Heart right ventricle (tissue), 16 donors: ENCODE results near the gene MTG2. TPM values are rescaled to one million over a fixed set of nuclear protein-coding genes. Genes with fewer than 3 reads are reported as not detected.

ENCODE experiments used
- ATAC-seq, 8 donors: fragments of 200-7000 bp; cut with Tn5 transposase; one replicate each; pipeline ENCODE4 v1.9.1; 2020; ENCODE audit warnings: mild to moderate bottlenecking in 8 of 8, moderate library complexity in 8 of 8, moderate number of reproducible peaks in 1 of 8
- DNase-seq, 2 donors: peaks; one replicate each; pipeline ENCODE4 v3.0.0-alpha.2; 2020
- H3K27ac ChIP-seq, 10 donors: fragments of 200-600 bp; sonication (generic) in 2 of 10; one replicate each; pipeline versions ENCODE4 v1.5.0 to v1.8.0; 2020 to 2022; ENCODE audit warnings: mild to moderate bottlenecking in 3 of 10
- H3K27me3 ChIP-seq, 7 donors: fragments of 200-600 bp; one replicate each; pipeline ENCODE4 v1.8.0; 2021 to 2022; ENCODE audit warnings: mild to moderate bottlenecking in 2 of 7
- H3K36me3 ChIP-seq, 9 donors: fragments of 200-600 bp; sonication (generic) in 1 of 9; one replicate each; pipeline versions ENCODE4 v1.5.0 to v1.8.0; 2020 to 2022; ENCODE audit warnings: mild to moderate bottlenecking in 2 of 9
- H3K4me1 ChIP-seq, 9 donors: fragments of 200-600 bp; sonication (generic) in 1 of 9; one replicate each; pipeline versions ENCODE4 v1.5.0 to v1.8.0; 2020 to 2022; ENCODE audit warnings: mild to moderate bottlenecking in 4 of 9
- H3K4me3 ChIP-seq, 10 donors: fragments of 200-600 bp; sonication (generic) in 2 of 10; one replicate each; pipeline versions ENCODE4 v1.5.0 to v1.8.0; 2020 to 2022; ENCODE audit warnings: mild to moderate bottlenecking in 7 of 10, moderate library complexity in 2 of 10
- H3K9me3 ChIP-seq, 11 donors: fragments of 200-600 bp in 10 of 11; sonication (generic) in 2 of 11; one replicate each; pipeline versions ENCODE4 v1.5.0 to v1.8.0; 2013 to 2022; ENCODE audit warnings: mild to moderate bottlenecking in 2 of 11, control low read depth in 1 of 11, moderate library complexity in 1 of 11
- WGBS, 2 donors: extraction: QIAGEN DNeasy Blood & Tissue Kit; methylation state at CpG; one replicate each; pipeline ENCODE4 v1.1.7; 2013; ENCODE audit warnings: inconsistent platforms in 1 of 2; 5-methylcytosine and 5-hydroxymethylcytosine counted together
- intact Hi-C, 10 donors: fragments of 100-400 bp; cut with DNase I; formaldehyde crosslinking; loops; one replicate each; pipeline versions ENCODE4 v1.11.1 to v1.14.2; 2022
- polyA plus RNA-seq, 2 donors: library from polyadenylated mRNA; stranded (reverse); fragments of 200-250 nt; gene quantifications; one replicate each; pipeline ENCODE4 v1.2.3, GENCODE V29; 2013
- total RNA-seq, 10 donors: library from RNA; stranded (reverse); fragmentation: NEBNext Ultra II Directional in 3 of 10; extraction: Animal tissue kit (Norgen Biotek cat#: 25700) in 3 of 10; gene quantifications; one replicate each; pipeline versions ENCODE4 v1.2.1 to v1.2.4, GENCODE V29; 2021 to 2023
- TF ChIP-seq, protein P1 (sequence below), 9 donors: fragments of 200-600 bp; sonication (generic) in 2 of 9; IDR thresholded peaks; one replicate each; pipeline versions ENCODE4 v1.5.0 to v1.8.0; 2021 to 2022; ENCODE audit warnings: antibody characterized with exemption in 9 of 9, mild to moderate bottlenecking in 5 of 9, moderate library complexity in 1 of 9
- donor health status: Arrhythmogenic right ventricular cardiomyopathy.
- donor health status: ischemic (EF 13 %, LVEDD 7.1; RV severe dilation, severe dysfunction).
- donor health status: healthy with polysubstance abuse.
- donor health status: DM: no; HTN: yes; CAD: no.
- donor health status: DM: no; HTN: no; CAD: no.
- donor health status: ischemic (EF 25% LVEDD 6.9; RV normal size, moderate dysfunction).
- donor health status: ischemic (EF 25% LVEDD 5.7; RV mildly dilated, moderate dysfunction).
- donor health status: healthy.
- donor health status: DM: yes; HTN: yes; CAD: no.
- donor health status: Ischemic cardiomyopathy.
- donor health status: ischemic (EF 35%, LVEDD 5.7; RV mildly dilated, moderate dysfunction).
- donor health status: nonischemic (EF 11% LVEDD 7.7; RV severe dilation, severe dysfunction).
- donor health status: DM: yes; HTN: yes; CAD: no.
- donor health status: PGD.
- donor health status: ischemic (EF 29% LVEDD 5.4; RV normal size, mild dysfunction).
- donor health status: nonischemic (EF 23%, LVEDD 6.1; RV moderate dilation, normal function).

Gene MTG2
- total and polyA plus RNA-seq, 12 donors = 21.5 to 55.5 (median 28.2) TPM

DNA sequence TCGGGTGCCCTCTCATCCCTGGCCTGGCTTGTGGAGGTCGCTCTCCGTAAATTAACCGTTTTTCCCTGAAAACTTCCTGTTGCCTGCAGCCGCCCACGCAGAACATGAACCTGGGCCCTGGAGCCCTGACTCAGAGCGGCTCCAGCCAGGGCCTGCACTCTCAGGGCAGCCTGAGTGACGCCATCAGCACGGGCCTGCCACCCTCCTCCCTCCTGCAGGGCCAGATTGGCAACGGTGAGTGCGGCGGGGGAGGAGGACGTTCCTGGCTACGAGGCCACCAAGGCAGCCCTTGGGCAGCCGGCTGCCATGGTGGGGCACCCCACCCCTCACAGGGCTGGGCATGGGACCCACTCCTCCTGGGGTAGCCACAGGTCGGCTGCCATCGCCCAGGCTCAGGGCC is 21.5 kb upstream of the MTG2 start:
- WGBS, 2 donors = 77 to 84% methylated on average over 17 of the region's 17 CpGs
- intact Hi-C loops = no loop called here
- Histone ChIP-seq H3K36me3 (peaks cover 0 to 69% (median 29%) of the 10 kb centered on the region in 9 donors), H3K4me1 (peaks cover 4 to 13% (median 10%) of the 10 kb centered on the region in 9 donors), H3K9me3 (no peaks in the 10 kb centered on the region), H3K27me3 (no peaks in the 10 kb centered on the region), H3K4me3 (no peak overlapping the region), H3K27ac (no peak overlapping the region)
- TF ChIP-seq, protein P1, sequence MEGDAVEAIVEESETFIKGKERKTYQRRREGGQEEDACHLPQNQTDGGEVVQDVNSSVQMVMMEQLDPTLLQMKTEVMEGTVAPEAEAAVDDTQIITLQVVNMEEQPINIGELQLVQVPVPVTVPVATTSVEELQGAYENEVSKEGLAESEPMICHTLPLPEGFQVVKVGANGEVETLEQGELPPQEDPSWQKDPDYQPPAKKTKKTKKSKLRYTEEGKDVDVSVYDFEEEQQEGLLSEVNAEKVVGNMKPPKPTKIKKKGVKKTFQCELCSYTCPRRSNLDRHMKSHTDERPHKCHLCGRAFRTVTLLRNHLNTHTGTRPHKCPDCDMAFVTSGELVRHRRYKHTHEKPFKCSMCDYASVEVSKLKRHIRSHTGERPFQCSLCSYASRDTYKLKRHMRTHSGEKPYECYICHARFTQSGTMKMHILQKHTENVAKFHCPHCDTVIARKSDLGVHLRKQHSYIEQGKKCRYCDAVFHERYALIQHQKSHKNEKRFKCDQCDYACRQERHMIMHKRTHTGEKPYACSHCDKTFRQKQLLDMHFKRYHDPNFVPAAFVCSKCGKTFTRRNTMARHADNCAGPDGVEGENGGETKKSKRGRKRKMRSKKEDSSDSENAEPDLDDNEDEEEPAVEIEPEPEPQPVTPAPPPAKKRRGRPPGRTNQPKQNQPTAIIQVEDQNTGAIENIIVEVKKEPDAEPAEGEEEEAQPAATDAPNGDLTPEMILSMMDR (IDR thresholded peaks at IDR 0.05) = no peak
- ATAC-seq (no peak), DNase-seq (no peak)

DNA sequence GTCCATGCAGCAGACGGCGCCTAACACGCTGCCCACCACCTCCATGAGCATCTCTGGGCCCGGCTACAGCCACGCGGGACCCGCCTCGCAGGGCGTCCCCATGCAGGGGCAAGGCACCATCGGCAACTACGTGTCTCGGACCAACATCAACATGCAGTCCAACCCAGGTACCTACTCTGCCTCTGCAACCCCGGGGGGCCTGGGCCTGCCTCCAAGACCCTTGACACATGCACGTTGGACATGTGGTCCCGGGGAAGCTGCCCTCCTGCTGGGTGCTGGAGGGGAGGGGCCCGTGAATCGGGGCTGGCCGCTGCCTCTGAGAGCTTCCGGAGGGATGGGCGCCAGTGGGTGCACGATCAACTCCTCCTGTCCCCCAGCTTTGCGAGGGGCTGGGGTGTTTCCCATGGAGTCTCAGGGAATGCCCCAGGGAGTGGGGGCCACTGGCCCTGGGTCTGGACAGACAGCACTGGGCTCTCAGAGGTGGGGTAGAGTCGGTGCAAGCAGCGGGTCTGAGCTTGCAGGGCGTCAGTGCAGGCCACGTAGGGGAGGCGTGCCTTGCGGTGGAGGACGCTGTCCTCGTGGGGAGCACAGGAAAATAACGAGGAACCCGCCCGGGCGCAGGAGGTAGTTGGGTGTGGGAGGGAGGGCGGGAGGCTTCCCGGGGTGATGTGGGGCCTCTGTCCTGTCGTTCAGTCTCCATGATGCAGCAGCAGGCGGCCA is 19.9 kb upstream of the MTG2 start:
- no peaks in the 10 kb centered on the region for H3K4me1 ChIP-seq
- intact Hi-C loops = no loop called here
- H3K27me3 ChIP-seq = no peaks in the 10 kb centered on the region
- no peak for DNase-seq
- H3K27ac ChIP-seq = no peak overlapping the region
- no peak for ATAC-seq
- peaks cover 0 to 85% (median 30%) of the 10 kb centered on the region in 9 donors for H3K36me3 ChIP-seq
- WGBS, 2 donors = 89 to 95% methylated on average over 38 of the region's 38 CpGs
- TF ChIP-seq, protein P1 (IDR thresholded peaks at IDR 0.05) = no peak
- H3K4me3 ChIP-seq = no peak overlapping the region
- no peaks in the 10 kb centered on the region for H3K9me3 ChIP-seq

DNA sequence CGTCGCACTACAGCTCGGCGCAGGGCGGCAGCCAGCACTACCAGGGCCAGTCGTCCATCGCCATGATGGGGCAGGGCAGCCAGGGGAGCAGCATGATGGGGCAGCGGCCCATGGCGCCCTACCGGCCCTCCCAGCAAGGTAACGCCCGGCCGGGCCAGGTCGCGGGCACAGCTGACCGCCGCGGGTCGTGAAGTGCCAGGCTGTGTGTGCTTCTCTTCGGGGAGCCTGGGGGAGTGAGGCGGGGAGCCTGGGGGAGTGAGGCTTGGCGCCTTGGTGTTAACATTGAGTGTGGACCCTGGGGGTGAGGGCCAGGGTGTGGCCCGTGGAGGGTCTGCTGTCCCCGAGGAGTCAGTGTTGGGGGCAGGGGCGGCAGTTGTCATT is 19.4 kb upstream of the MTG2 start:
- intact Hi-C loops = no loop called here
- Histone ChIP-seq H3K4me1 (no peaks in the 10 kb centered on the region), H3K27ac (no peak overlapping the region), H3K36me3 (peaks cover 0 to 90% (median 30%) of the 10 kb centered on the region in 9 donors), H3K27me3 (no peaks in the 10 kb centered on the region), H3K4me3 (no peak overlapping the region), H3K9me3 (no peaks in the 10 kb centered on the region)
- WGBS, 2 donors = 95 to 97% methylated on average over 25 of the region's 25 CpGs
- ATAC-seq (no peak), DNase-seq (no peak)
- TF ChIP-seq, protein P1 (IDR thresholded peaks at IDR 0.05) = no peak

DNA sequence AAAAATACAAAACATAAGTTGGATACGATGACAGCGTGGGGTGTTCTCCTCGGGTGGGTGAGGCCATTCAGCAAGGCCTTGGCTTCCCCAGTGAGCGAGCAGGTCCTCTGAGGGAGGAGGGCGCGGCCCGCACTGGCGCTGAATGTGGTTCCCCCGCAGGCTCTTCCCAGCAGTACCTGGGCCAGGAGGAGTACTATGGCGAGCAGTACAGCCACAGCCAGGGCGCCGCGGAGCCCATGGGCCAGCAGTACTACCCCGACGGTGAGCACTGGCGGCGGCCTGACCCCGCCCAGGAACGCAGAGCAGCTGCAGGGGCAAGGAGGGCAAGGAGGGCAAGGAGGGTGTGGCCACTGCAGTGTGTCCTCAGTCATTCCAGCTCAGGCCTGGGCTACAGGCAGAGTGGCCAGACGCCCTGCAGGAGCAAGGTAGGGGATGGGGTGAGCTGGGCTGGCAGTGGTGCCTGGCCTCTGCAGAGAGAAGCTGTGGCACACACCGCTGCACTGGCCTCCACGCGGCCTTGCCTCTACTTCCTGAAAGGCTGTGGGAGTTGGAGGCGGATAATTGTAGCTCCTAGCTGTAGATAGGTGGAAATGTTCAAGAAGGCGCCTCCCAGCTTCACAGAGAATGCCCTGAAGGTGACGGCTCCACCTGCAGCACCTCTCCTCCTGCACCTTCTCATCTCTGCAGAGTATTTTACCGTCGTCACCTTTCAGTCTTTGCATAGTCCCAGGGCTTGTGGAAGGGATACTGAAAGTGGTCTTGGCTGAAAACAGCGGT is 18.7 kb upstream of the MTG2 start:
- Histone ChIP-seq H3K27ac (no peak overlapping the region), H3K4me1 (no peaks in the 10 kb centered on the region), H3K27me3 (no peaks in the 10 kb centered on the region), H3K36me3 (peaks cover 0 to 94% (median 30%) of the 10 kb centered on the region in 9 donors), H3K4me3 (no peak overlapping the region), H3K9me3 (no peaks in the 10 kb centered on the region)
- ATAC-seq = no peak
- intact Hi-C loops = no loop called here
- WGBS, 2 donors = 93 to 94% methylated on average over 29 of the region's 29 CpGs
- TF ChIP-seq, protein P1 (IDR thresholded peaks at IDR 0.05) = no peak
- no peak for DNase-seq
